HCT116 (cell line): Measurements from ENCODE around the gene LIN7B. TPM values are rescaled to one million over a fixed set of nuclear protein-coding genes. Genes with fewer than 3 reads are reported as not detected.
A peak's percentile ranks its signal among the peaks of the same experiment; 100 is the strongest.

Experiments used
- ATAC-seq: fragments of 200-7000 bp; cut with Tn5 transposase; 2 replicates; pipeline ENCODE4 v1.9.1; 2020; ENCODE audit warnings: mild to moderate bottlenecking, moderate library complexity
- BruUV-seq: library from RNA; stranded (reverse); fragments of 400-500 nt; replicated peaks from 2 replicates; lab custom pipeline; 2021; lab: Mats Ljungman, UMichigan
- CTCF ChIA-PET: fragments of 300-600 bp; sonication (Branson Sonifier 250); formaldehyde crosslinking; loops from one replicate; lab custom pipeline; 2021; ENCODE audit warnings: antibody characterized with exemption; lab: Charles Lee
- POLR2A ChIA-PET: fragments of 300-600, 350-600 bp; sonication (Branson Sonifier 250); formaldehyde crosslinking; loops from one replicate; lab custom pipeline; 2021; ENCODE audit warnings: antibody characterized with exemption; lab: Charles Lee
- RAD21 ChIA-PET, 2 experiments: fragments of 300-600 bp; sonication (Branson Sonifier 250); formaldehyde crosslinking; loops; one replicate each; lab custom pipeline; 2023; ENCODE audit warnings: low total read pairs in 2 of 2; ENCODE audit not compliant: uncharacterized antibody in 2 of 2, unreplicated experiment in 2 of 2, low non-redundant PET in 1 of 2; lab: Charles Lee
- DNase-seq: peaks from one replicate; pipeline ENCODE4 v3.0.0-alpha.2; 2010; ENCODE audit warnings: low read depth, low spot score
- H2AFZ ChIP-seq: fragments of 200-600 bp; shearing (Covaris generic), sonication (generic); 2 replicates; pipeline ENCODE4 v1.6.1; 2017; ENCODE audit warnings: low read depth, mixed run types, mixed read lengths, antibody characterized with exemption, low read length; ENCODE audit not compliant: poor library complexity, severe bottlenecking
- H3K27ac ChIP-seq: 2 replicates; pipeline ENCODE4 v1.5.1; 2012; ENCODE audit warnings: low read depth, low read length
- H3K27me3 ChIP-seq: fragments of 200-600 bp; sonication (generic); 2 replicates; pipeline ENCODE4 v1.6.1; 2016; ENCODE audit warnings: mixed run types, low read length, mixed read lengths; ENCODE audit not compliant: insufficient read depth
- H3K36me3 ChIP-seq, 2 experiments: fragments of 200-500 bp in 1 of 2; fragments of 200-600 bp in 1 of 2; sonication (Bioruptor generic) in 1 of 2; sonication (generic) in 1 of 2; 2 replicates each; pipeline versions ENCODE4 v1.5.1 to v1.6.1; 2014 to 2016; ENCODE audit warnings: low read length in 2 of 2, inconsistent platforms in 1 of 2, mixed read lengths in 1 of 2, mixed run types in 1 of 2; ENCODE audit not compliant: insufficient read depth in 2 of 2, control insufficient read depth in 1 of 2
- H3K4me1 ChIP-seq, 2 experiments: fragments of 200-600 bp in 1 of 2; sonication (generic) in 1 of 2; 2 replicates each; pipeline versions ENCODE4 v1.5.1 to v1.6.1; 2012 to 2017; ENCODE audit warnings: low read length in 2 of 2, inconsistent platforms in 1 of 2, mild to moderate bottlenecking in 1 of 2, mixed read lengths in 1 of 2, mixed run types in 1 of 2, moderate library complexity in 1 of 2; ENCODE audit not compliant: insufficient read depth in 2 of 2, control insufficient read depth in 1 of 2
- H3K4me2 ChIP-seq: fragments of 200-600 bp; sonication (generic); 2 replicates; pipeline ENCODE4 v1.6.1; 2017; ENCODE audit warnings: mixed run types, low read length, mixed read lengths
- H3K4me3 ChIP-seq, 2 experiments: fragments of 200-600 bp in 1 of 2; sonication (generic) in 1 of 2; replicated peaks in 1 of 2; 2 replicates each; pipeline ENCODE4 v1.5.1; 2011 to 2016; ENCODE audit warnings: low read length in 2 of 2, control low read depth in 1 of 2, low read depth in 1 of 2, mild to moderate bottlenecking in 1 of 2, mixed read lengths in 1 of 2, mixed run types in 1 of 2
- H3K79me2 ChIP-seq: fragments of 200-600 bp; sonication (generic); 2 replicates; pipeline ENCODE4 v1.6.1; 2017; ENCODE audit warnings: mild to moderate bottlenecking, mixed run types, low read length, moderate library complexity, mixed read lengths; ENCODE audit not compliant: insufficient read depth
- H3K9ac ChIP-seq: fragments of 200-600 bp; sonication (generic); 2 replicates; pipeline ENCODE4 v1.6.1; 2016; ENCODE audit warnings: low read length, mixed read lengths
- H3K9me2 ChIP-seq: fragments of 200-600 bp; sonication (generic), shearing (Covaris generic); 2 replicates; pipeline ENCODE4 v1.6.1; 2017; ENCODE audit warnings: mixed run types, mild to moderate bottlenecking, moderate library complexity; ENCODE audit not compliant: insufficient read depth
- H3K9me3 ChIP-seq, 2 experiments: fragments of 200-500 bp in 1 of 2; fragments of 200-600 bp in 1 of 2; sonication (Bioruptor generic) in 1 of 2; sonication (generic) in 1 of 2; 2 replicates each; pipeline ENCODE4 v1.6.1; 2014 to 2017; ENCODE audit warnings: low read length in 2 of 2, mixed read lengths in 2 of 2, inconsistent platforms in 1 of 2, low read depth in 1 of 2, mild to moderate bottlenecking in 1 of 2, mixed run types in 1 of 2, moderate library complexity in 1 of 2; ENCODE audit not compliant: control insufficient read depth in 1 of 2, insufficient read depth in 1 of 2
- H4K20me1 ChIP-seq: fragments of 200-600 bp; sonication (generic), shearing (Covaris generic); 2 replicates; pipeline ENCODE4 v1.6.1; 2017; ENCODE audit warnings: mixed run types, mild to moderate bottlenecking, moderate library complexity; ENCODE audit not compliant: insufficient read depth
- ATF3 ChIP-seq: IDR thresholded peaks from 2 replicates; pipeline ENCODE4 v1.6.1; 2012
- CBX3 ChIP-seq: IDR thresholded peaks from 2 replicates; pipeline ENCODE4 v1.6.1; 2012; ENCODE audit warnings: low read depth
- CTCF ChIP-seq, 3 experiments: fragments of 200-600 bp in 1 of 3; sonication (generic) in 1 of 3; IDR thresholded peaks in 2 of 3; conservative IDR thresholded peaks in 1 of 3; 2 replicates each; pipeline ENCODE4 v1.5.1; 2012 to 2017; ENCODE audit warnings: low read depth in 2 of 3, low read length in 2 of 3, antibody characterized with exemption in 1 of 3, borderline replicate concordance in 1 of 3, control low read depth in 1 of 3, mild to moderate bottlenecking in 1 of 3, mixed read lengths in 1 of 3, mixed run types in 1 of 3, moderate library complexity in 1 of 3; ENCODE audit not compliant: insufficient read depth in 1 of 3
- ELF1 ChIP-seq: IDR thresholded peaks from 2 replicates; pipeline ENCODE4 v1.6.1; 2012; ENCODE audit warnings: low read depth, borderline replicate concordance
- EZH2phosphoT487 ChIP-seq: fragments of 200-600 bp; IDR thresholded peaks from 2 replicates; pipeline ENCODE4 v1.6.1; 2018; ENCODE audit warnings: antibody characterized with exemption, borderline replicate concordance
- POLR2A ChIP-seq: IDR thresholded peaks from 2 replicates; pipeline ENCODE4 v1.7.0; 2011; ENCODE audit warnings: borderline replicate concordance; ENCODE audit not compliant: insufficient read depth, insufficient read length; ENCODE audit errors: extremely low read depth
- REST ChIP-seq: IDR thresholded peaks from 2 replicates; pipeline ENCODE4 v1.6.1; 2012; ENCODE audit warnings: low read depth
- SP1 ChIP-seq: IDR thresholded peaks from 2 replicates; pipeline ENCODE4 v1.6.1; 2012; ENCODE audit warnings: low read depth
- SRF ChIP-seq: IDR thresholded peaks from 2 replicates; pipeline ENCODE4 v1.6.1; 2012; ENCODE audit warnings: low read depth
- TCF7L2 ChIP-seq: IDR thresholded peaks from 2 replicates; pipeline ENCODE4 v1.7.0; 2011; ENCODE audit warnings: borderline replicate concordance, inconsistent platforms; ENCODE audit not compliant: insufficient read depth, insufficient read length; ENCODE audit errors: extremely low read depth
- ZFX ChIP-seq: fragments of 450-650 bp; IDR thresholded peaks from 2 replicates; pipeline ENCODE4 v1.6.1; 2017
- intact Hi-C: fragments of 100-400 bp; cut with micrococcal nuclease; formaldehyde crosslinking; loops from 2 replicates; pipeline ENCODE4 v1.10.0; 2022
- total RNA-seq: library from RNA; stranded (reverse); gene quantifications from one replicate; pipeline ENCODE4 v1.2.1, GENCODE V29; 2021; ENCODE audit not compliant: unreplicated experiment

The LIN7B gene
- total RNA-seq, 1 experiment from 2014 or later, result 7.2 TPM

GRCh38 chr19:49092686-49093085 lies 21.5 kb upstream of the LIN7B start:
- no TSS peak for BruUV-seq
- H3K9me2 ChIP-seq, result no peaks in the 10 kb centered on the region
- H4K20me1 ChIP-seq, result peaks cover 37% of the 10 kb centered on the region; the same call in 1 of the 2 replicates
- peaks cover 0 to 3% of the 10 kb centered on the region in 2 experiments; a peak in 2 of 4 replicates for H3K4me1 ChIP-seq
- CTCF ChIA-PET, result no interaction called here
- RAD21 ChIA-PET, result no interaction called here
- H3K9me3 ChIP-seq, result no peaks in the 10 kb centered on the region
- POLR2A ChIA-PET, result no interaction called here
- ATAC-seq (no peak), DNase-seq (no peak)
- intact Hi-C loops, result no loop called here
- H3K27ac ChIP-seq, result no peak overlapping the region
- no peaks in the 10 kb centered on the region for H3K27me3 ChIP-seq
- H3K4me2 ChIP-seq, result no peak overlapping the region
- H3K9ac ChIP-seq, result no peak overlapping the region
- peaks cover 41 to 68% of the 10 kb centered on the region in 2 experiments for H3K36me3 ChIP-seq
- TF ChIP-seq EZH2phosphoT487, result no peak
- H3K79me2 ChIP-seq, result peaks cover 99% of the 10 kb centered on the region
- no peak overlapping the region for H2AFZ ChIP-seq
- no peak overlapping the region for H3K4me3 ChIP-seq

- no peak for DNase-seq
- Histone ChIP-seq H3K4me2 (no peak overlapping the region), H3K79me2 (peaks cover 99% of the 10 kb centered on the region), H3K9me2 (no peaks in the 10 kb centered on the region), H3K4me3 (no peak overlapping the region), H3K36me3 (peaks cover 53 to 78% of the 10 kb centered on the region in 2 experiments), H3K9me3 (no peaks in the 10 kb centered on the region), H4K20me1 (peaks cover 37% of the 10 kb centered on the region; the same call in 1 of the 2 replicates), H2AFZ (no peak overlapping the region), H3K9ac (no peak overlapping the region), H3K27ac (0 out of 2 replicates have a peak overlapping the region, but pooled peaks have one; percentile 35), H3K4me1 (peaks cover 0 to 3% of the 10 kb centered on the region in 2 experiments; a peak in 2 of 4 replicates), H3K27me3 (no peaks in the 10 kb centered on the region)
- RAD21 ChIA-PET, result no interaction called here
- POLR2A ChIA-PET, result interaction anchor here (0.8 kb wide), 1 partner anchor 54 kb away, joined by 3 read pairs; no protein-coding TSS in a partner anchor
- no TSS peak for BruUV-seq
- CTCF ChIA-PET, result interaction anchor here (1.1 to 1.7 kb wide), 2 partner anchors 12 to 104 kb away, joined by 3 to 4 read pairs; no protein-coding TSS in a partner anchor
- intact Hi-C loops, result no loop called here
- ATAC-seq, result no peak
- TF ChIP-seq ELF1, result no peak
- TF ChIP-seq EZH2phosphoT487, result no peak
- no peak for TF ChIP-seq ZFX
- no peak for TF ChIP-seq SRF
- TF ChIP-seq SP1, result no peak
- no peak for TF ChIP-seq CTCF (IDR thresholded peaks at IDR 0.05 in 2 of 3, conservative IDR thresholded peaks at IDR 0.05 in 1 of 3; ENCODE audit: borderline replicate concordance in 1 of 3, insufficient read depth in 1 of 3, low read depth in 2 of 3, low read length in 2 of 3)
- TF ChIP-seq REST, result no peak
- TF ChIP-seq CBX3, result no peak
- TF ChIP-seq POLR2A, result no peak
- TF ChIP-seq TCF7L2, result no peak
- no peak for TF ChIP-seq ATF3
These were observed 19.4 kb upstream of the LIN7B start for GRCh38 chr19:49094505-49095482.
